Pancreas (tissue), 10 donors: Measurements from ENCODE around the gene PAX5. TPM values are rescaled to one million over a fixed set of nuclear protein-coding genes. Genes with fewer than 3 reads are reported as not detected.

ENCODE experiments used
- ATAC-seq, 4 donors: fragments of 200-7000 bp; cut with Tn5 transposase; one replicate each; pipeline versions ENCODE4 v1.8.0 to v1.9.1; 2020; ENCODE audit warnings: mild to moderate bottlenecking in 4 of 4, moderate library complexity in 4 of 4
- DNase-seq, 6 donors: peaks; one replicate each; pipeline ENCODE4 v3.0.0-alpha.2; 2020
- FAIRE-seq: peaks from 2 replicates; lab custom pipeline; 2012; peaks lifted over from hg19 to GRCh38; lab: Jason Lieb, UNC
- H3K27ac ChIP-seq, 4 donors: fragments of 200-600 bp; sonication (generic); 1 replicate in 3 of 4; 2 replicates in 1 of 4; pipeline versions ENCODE4 v1.5.0 to v1.8.0; 2020
- H3K27me3 ChIP-seq, 4 donors: fragments of 200-600 bp; one replicate each; pipeline ENCODE4 v1.8.0; 2021
- H3K36me3 ChIP-seq, 3 donors: fragments of 200-600 bp; sonication (generic) in 1 of 3; one replicate each; pipeline versions ENCODE4 v1.5.0 to v1.8.0; 2020 to 2021
- H3K4me1 ChIP-seq, 3 donors: fragments of 200-600 bp; one replicate each; pipeline ENCODE4 v1.8.0; 2021
- H3K4me3 ChIP-seq, 4 donors: fragments of 200-600 bp; sonication (generic) in 2 of 4; one replicate each; pipeline versions ENCODE4 v1.5.0 to v1.8.0; 2020 to 2021
- H3K9me3 ChIP-seq, 4 donors: fragments of 200-600 bp; one replicate each; pipeline ENCODE4 v1.8.0; 2021
- CTCF ChIP-seq, 4 donors: fragments of 200-600 bp; sonication (generic) in 3 of 4; IDR thresholded peaks; one replicate each; pipeline versions ENCODE4 v1.5.0 to v1.8.0; 2021; ENCODE audit warnings: antibody characterized with exemption in 4 of 4
- WGBS, 2 donors: extraction: QIAGEN DNeasy Blood & Tissue Kit; methylation state at CpG; one replicate each; pipeline ENCODE4 v1.1.7; 2013; 5-methylcytosine and 5-hydroxymethylcytosine counted together
- intact Hi-C, 3 donors: fragments of 100-400 bp; cut with DNase I; formaldehyde crosslinking; loops; one replicate each; pipeline versions ENCODE4 v1.11.1 to v1.14.2; 2022
- polyA plus RNA-seq, 2 donors: library from polyadenylated mRNA; stranded (reverse); fragments of 200-250 nt; gene quantifications; one replicate each; pipeline ENCODE4 v1.2.3, GENCODE V29; 2013
- total RNA-seq, 6 donors: library from RNA; stranded (reverse); fragmentation: NEBNext Ultra II Directional in 4 of 6; extraction: Animal tissue kit (Norgen Biotek cat#: 25700) in 4 of 6; gene quantifications; one replicate each; pipeline versions ENCODE4 v1.2.1 to v1.2.4, GENCODE V29; 2021 to 2023
- donor health status: healthy with polysubstance abuse.
- donor health status: DM: no; HTN: no; CAD: no; lungs with moderate emphysema.
- donor health status: DM: no; HTN: no; CAD: no.
- donor health status: control.
- donor health status: control.
- donor health status: Bipolar disorder and iron deficiency.
- donor health status: DM: yes; HTN: yes; CAD: no.
- donor health status: DM: no; HTN: no; CAD: no.
- donor health status: DM: no; HTN: no; CAD: no.
- donor health status: DM: yes; HTN: yes; CAD: no.

Gene PAX5
- total and polyA plus RNA-seq, 8 donors: under 0.01 to 0.35 (median 0.28) TPM; not detected in 1

- FAIRE-seq (no peak), ATAC-seq (no peak), DNase-seq (no peak)
- H3K27ac ChIP-seq: no peak overlapping the region
- no peaks in the 10 kb centered on the region for H3K27me3 ChIP-seq
- no peaks in the 10 kb centered on the region for H3K36me3 ChIP-seq
- H3K4me3 ChIP-seq: no peak overlapping the region
- no peaks in the 10 kb centered on the region for H3K9me3 ChIP-seq
- 79 to 84% methylated on average over 28 of the region's 28 CpGs for WGBS, 2 donors
- TF ChIP-seq CTCF (IDR thresholded peaks at IDR 0.05): no peak
- H3K4me1 ChIP-seq: no peaks in the 10 kb centered on the region
- intact Hi-C loops: no loop called here
Measured at GRCh38 chr9:36842560-36843530, 191.2 kb downstream of the PAX5 start.

GRCh38 chr9:36840898-36841536, 193.1 kb downstream of the PAX5 start:
- TF ChIP-seq CTCF (IDR thresholded peaks at IDR 0.05): no peak
- no peak overlapping the region for H3K27ac ChIP-seq
- ATAC-seq (no peak), FAIRE-seq (no peak), DNase-seq (no peak)
- intact Hi-C loops: no loop called here
- H3K9me3 ChIP-seq: no peaks in the 10 kb centered on the region
- no peaks in the 10 kb centered on the region for H3K27me3 ChIP-seq
- H3K4me1 ChIP-seq: no peaks in the 10 kb centered on the region
- 75 to 87% methylated on average over 2 of the region's 2 CpGs for WGBS, 2 donors
- no peaks in the 10 kb centered on the region for H3K36me3 ChIP-seq
- H3K4me3 ChIP-seq: no peak overlapping the region

GRCh38 chr9:36839131-36839885, 194.8 kb downstream of the PAX5 start:
- intact Hi-C loops: no loop called here

More at GRCh38 chr9:36839131-36839885, 194.8 kb downstream of the PAX5 start:
- ATAC-seq (no peak), FAIRE-seq (no peak), DNase-seq (peak in 1 of 6 donors; percentile 19)
- Histone ChIP-seq H3K4me3 (no peak overlapping the region), H3K27ac (no peak overlapping the region), H3K4me1 (no peaks in the 10 kb centered on the region), H3K36me3 (no peaks in the 10 kb centered on the region), H3K27me3 (no peaks in the 10 kb centered on the region), H3K9me3 (no peaks in the 10 kb centered on the region)
- no peak for TF ChIP-seq CTCF (IDR thresholded peaks at IDR 0.05)
- WGBS, 2 donors: 59 to 66% methylated on average over 15 of the region's 15 CpGs
